HG03097 (cell line): Measurements from ENCODE around the gene GPC3.

ENCODE experiments used
- ATAC-seq: cut with Tn5 transposase; IDR thresholded peaks from one replicate; pipeline ENCODE4 v1.9.1; 2021; ENCODE audit not compliant: unreplicated experiment, low FRiP score

The GPC3 gene

GRCh38 chrX:133971586-133971985 is 13.8 kb downstream of the GPC3 start:
- no peak for ATAC-seq

- ATAC-seq, result no peak
These were observed 15.3 kb downstream of the GPC3 start for GRCh38 chrX:133970076-133970475.

GRCh38 chrX:133969191-133969590 is 16.2 kb downstream of the GPC3 start:
- ATAC-seq, result no peak

- no peak for ATAC-seq
These were observed 17.3 kb downstream of the GPC3 start for GRCh38 chrX:133968109-133968508.

GRCh38 chrX:133966199-133966598 is 19.2 kb downstream of the GPC3 start:
- ATAC-seq, result no peak

- ATAC-seq, result no peak
These were observed 20.1 kb downstream of the GPC3 start for GRCh38 chrX:133965321-133965720.

- ATAC-seq, result no peak
These were observed 24.3 kb downstream of the GPC3 start for GRCh38 chrX:133961046-133961445.

- ATAC-seq, result no peak
These were observed 25.4 kb downstream of the GPC3 start for GRCh38 chrX:133959972-133960371.

- ATAC-seq, result no peak
These were observed 26.3 kb downstream of the GPC3 start for GRCh38 chrX:133958997-133959688.

- no peak for ATAC-seq
These were observed 28.6 kb downstream of the GPC3 start for GRCh38 chrX:133956570-133957340.

- ATAC-seq, result no peak
These were observed 31.5 kb downstream of the GPC3 start for GRCh38 chrX:133953785-133954355.

GRCh38 chrX:133953078-133953477 is 32.3 kb downstream of the GPC3 start:
- ATAC-seq, result no peak

- ATAC-seq, result no peak
These were observed 34.3 kb downstream of the GPC3 start for GRCh38 chrX:133951098-133951497.

GRCh38 chrX:133950214-133950613 is 35.2 kb downstream of the GPC3 start:
- no peak for ATAC-seq

GRCh38 chrX:133948895-133949294 is 36.5 kb downstream of the GPC3 start:
- ATAC-seq, result no peak

GRCh38 chrX:133947996-133948395 is 37.4 kb downstream of the GPC3 start:
- ATAC-seq, result no peak

GRCh38 chrX:133947022-133947421 is 38.4 kb downstream of the GPC3 start:
- no peak for ATAC-seq

- ATAC-seq, result no peak
These were observed 41.9 kb downstream of the GPC3 start for GRCh38 chrX:133943507-133943906.

GRCh38 chrX:133939655-133940302 is 45.6 kb downstream of the GPC3 start:
- ATAC-seq, result no peak

GRCh38 chrX:133938530-133938929 is 46.9 kb downstream of the GPC3 start:
- ATAC-seq, result no peak

GRCh38 chrX:133937022-133937421 is 48.4 kb downstream of the GPC3 start:
- ATAC-seq, result no peak
